Measurements from ENCODE around the gene CMTM2.

The CMTM2 gene

DNA sequence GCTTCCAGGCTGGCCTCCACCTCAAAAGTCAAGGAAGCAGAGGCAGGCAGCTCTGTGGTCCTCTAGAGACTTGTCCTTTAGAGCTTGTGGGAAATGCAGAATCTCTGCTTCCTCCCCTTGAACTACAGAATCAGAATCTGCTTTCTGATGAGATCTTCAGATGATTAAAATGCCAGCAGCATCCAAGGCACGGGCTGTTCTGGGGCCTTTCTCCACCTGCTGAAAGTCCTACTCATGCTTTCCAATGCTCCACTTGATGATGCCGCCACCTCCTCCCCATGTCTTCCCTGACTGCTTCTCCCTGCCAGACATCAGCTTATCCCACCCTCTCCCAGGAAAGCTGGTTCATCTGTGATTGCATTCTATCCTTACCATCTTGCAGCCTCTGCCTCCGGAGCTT, 58.5 kb downstream of the CMTM2 start:
- no peak for DNase-seq
